ENCODE results near the gene ZFP64.
"Not testable (repeated sequence)": the region's sequence is repeated elsewhere in the genome, so short reads cannot be mapped to it uniquely, and the experiment has no call there.

ZFP64 gene

GRCh38 chr20:52204136-52204535 is 12.6 kb upstream of the ZFP64 start:
- H3K4me3 ChIP-seq (ENCODE audit: low read depth, low read length): no peak overlapping the region

- H3K4me3 ChIP-seq (ENCODE audit: low read depth, low read length): no peak overlapping the region
Observed at GRCh38 chr20:52201395-52201794, 9.8 kb upstream of the ZFP64 start.

- H3K4me3 ChIP-seq (ENCODE audit: low read depth, low read length): no peak overlapping the region
Observed at GRCh38 chr20:52200870-52201269, 9.3 kb upstream of the ZFP64 start.

- H3K4me3 ChIP-seq (ENCODE audit: low read depth, low read length): no peak overlapping the region
Observed at GRCh38 chr20:52196845-52197244, 5.3 kb upstream of the ZFP64 start.

GRCh38 chr20:52193886-52194545 is 2.4 kb upstream of the ZFP64 start:
- no peak overlapping the region for H3K4me3 ChIP-seq (ENCODE audit: low read depth, low read length)

- no peak overlapping the region for H3K4me3 ChIP-seq (ENCODE audit: low read depth, low read length)
Observed at GRCh38 chr20:52193133-52193532, 1.6 kb upstream of the ZFP64 start.

GRCh38 chr20:52192719-52193007 is 1.1 kb upstream of the ZFP64 start:
- not testable (repeated sequence) for H3K4me3 ChIP-seq (ENCODE audit: low read depth, low read length)

- peak overlapping the region; percentile 90 for H3K4me3 ChIP-seq (ENCODE audit: low read depth, low read length)
Observed at GRCh38 chr20:52191916-52192718, 538 bp upstream of the ZFP64 start.

- peak overlapping the region; percentile 90 for H3K4me3 ChIP-seq (ENCODE audit: low read depth, low read length)
Observed at GRCh38 chr20:52190437-52191131, 995 bp downstream of the ZFP64 start.

GRCh38 chr20:52181766-52182165 is 9.8 kb downstream of the ZFP64 start:
- no peak overlapping the region for H3K4me3 ChIP-seq (ENCODE audit: low read depth, low read length)

- H3K4me3 ChIP-seq (ENCODE audit: low read depth, low read length): no peak overlapping the region
Observed at GRCh38 chr20:52180180-52180840, 11.3 kb downstream of the ZFP64 start.

- H3K4me3 ChIP-seq (ENCODE audit: low read depth, low read length): no peak overlapping the region
Observed at GRCh38 chr20:52179331-52180179, 12.0 kb downstream of the ZFP64 start.

GRCh38 chr20:52178691-52179090 is 12.9 kb downstream of the ZFP64 start:
- H3K4me3 ChIP-seq (ENCODE audit: low read depth, low read length): no peak overlapping the region

- no peak overlapping the region for H3K4me3 ChIP-seq (ENCODE audit: low read depth, low read length)
Observed at GRCh38 chr20:52175840-52176239, 15.7 kb downstream of the ZFP64 start.

GRCh38 chr20:52172392-52173047 is 19.1 kb downstream of the ZFP64 start:
- no peak overlapping the region for H3K4me3 ChIP-seq (ENCODE audit: low read depth, low read length)

- no peak overlapping the region for H3K4me3 ChIP-seq (ENCODE audit: low read depth, low read length)
Observed at GRCh38 chr20:52171025-52171424, 20.6 kb downstream of the ZFP64 start.

- no peak overlapping the region for H3K4me3 ChIP-seq (ENCODE audit: low read depth, low read length)
Observed at GRCh38 chr20:52168116-52168515, 23.5 kb downstream of the ZFP64 start.

- no peak overlapping the region for H3K4me3 ChIP-seq (ENCODE audit: low read depth, low read length)
Observed at GRCh38 chr20:52167232-52167840, 24.2 kb downstream of the ZFP64 start.

- H3K4me3 ChIP-seq (ENCODE audit: low read depth, low read length): no peak overlapping the region
Observed at GRCh38 chr20:52166150-52166549, 25.4 kb downstream of the ZFP64 start.
